Measurements from ENCODE around the gene FAM200C.

FAM200C gene

DNA sequence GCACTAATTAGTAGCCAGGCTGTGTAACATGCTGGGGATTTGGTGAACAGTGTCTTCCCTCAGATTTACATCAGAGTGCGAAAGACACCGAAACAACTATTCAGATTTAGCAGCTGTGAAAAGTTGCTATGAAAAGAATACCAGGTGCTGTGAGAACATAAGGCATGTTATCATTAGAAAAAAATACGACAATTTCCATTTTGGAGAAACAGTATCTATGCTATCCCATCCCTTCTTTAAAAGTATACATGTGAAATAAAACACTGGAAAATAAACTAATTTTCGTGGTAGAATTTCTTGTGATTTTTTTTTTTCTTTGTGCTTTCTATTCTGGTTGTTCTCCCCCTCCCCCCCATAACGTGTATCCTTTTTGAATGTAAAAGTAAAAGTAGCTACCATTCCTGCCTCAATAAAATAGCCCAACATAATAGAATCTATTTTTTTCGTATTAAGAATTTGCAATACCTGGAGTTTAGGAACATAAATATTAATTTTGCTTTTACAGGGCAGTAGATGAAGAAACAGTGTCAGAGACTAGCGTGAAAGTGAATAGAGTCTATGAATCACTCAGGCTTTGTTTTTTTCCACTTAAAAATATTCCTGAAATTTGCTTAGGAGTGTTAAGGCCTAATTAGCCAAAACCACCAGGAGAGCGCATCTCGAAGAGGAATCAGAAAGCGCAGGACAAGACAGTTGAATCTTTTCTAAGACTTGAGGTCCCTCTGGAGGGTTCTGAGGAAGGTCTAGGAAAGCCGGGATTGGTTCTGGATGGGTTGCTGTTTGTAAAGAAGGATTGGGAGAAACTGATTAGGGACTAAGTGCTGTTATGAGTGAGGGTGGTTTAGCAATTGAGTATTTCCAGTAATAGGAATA, 19.8 kb upstream of the FAM200C start:
- DNase-seq, result no peak

DNA sequence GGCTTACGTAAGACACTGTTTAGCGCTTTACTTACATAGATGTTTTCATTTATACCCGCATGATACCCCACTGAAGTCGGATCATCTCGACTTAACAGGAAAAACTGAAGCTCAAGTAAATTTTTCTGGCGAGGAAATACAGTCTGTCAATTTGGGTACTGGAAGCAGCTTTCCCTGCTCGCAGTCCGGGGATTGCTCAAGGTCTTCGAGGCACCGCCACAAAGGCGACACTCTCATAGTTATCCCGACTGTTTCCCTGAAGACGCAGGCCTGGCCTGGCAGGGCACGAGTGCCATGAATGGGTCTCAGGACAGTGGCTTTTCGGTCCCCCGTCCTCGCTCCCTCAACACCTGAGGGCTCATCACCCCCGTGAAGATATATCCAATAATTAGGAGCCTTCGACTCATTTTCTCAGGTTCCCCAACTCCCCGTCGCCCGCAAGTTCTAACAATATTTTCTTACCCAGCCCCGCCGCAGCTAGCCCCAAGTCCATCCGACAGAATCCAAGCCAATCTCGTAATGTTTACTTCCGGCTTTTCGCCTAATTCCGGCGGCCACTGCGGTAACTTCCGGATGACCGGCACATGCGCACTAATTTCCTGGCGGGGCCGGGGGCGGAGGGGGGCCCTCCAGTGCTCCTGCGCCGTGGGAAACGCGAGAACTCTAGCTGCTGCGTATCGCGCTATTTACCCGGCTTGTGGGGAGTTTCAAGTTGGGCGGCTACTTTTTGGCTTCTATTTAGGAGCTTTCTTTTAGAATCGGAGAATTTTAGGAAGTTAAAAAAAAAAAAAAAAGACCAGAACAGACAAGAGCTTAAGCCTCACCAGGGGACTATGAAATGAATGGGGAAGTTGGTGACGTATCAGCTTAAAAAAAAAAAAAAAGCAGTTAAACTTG, 19.0 kb upstream of the FAM200C start, which contains the start of gene SLU7:
TSS of gene SLU7 (minus strand) at position 521 of the 897 bp plus-strand sequence. CDS start 3,787 bp downstream, outside the sequence.
- DNase-seq, result peak; percentile 81 to 90 (median 86)

DNA sequence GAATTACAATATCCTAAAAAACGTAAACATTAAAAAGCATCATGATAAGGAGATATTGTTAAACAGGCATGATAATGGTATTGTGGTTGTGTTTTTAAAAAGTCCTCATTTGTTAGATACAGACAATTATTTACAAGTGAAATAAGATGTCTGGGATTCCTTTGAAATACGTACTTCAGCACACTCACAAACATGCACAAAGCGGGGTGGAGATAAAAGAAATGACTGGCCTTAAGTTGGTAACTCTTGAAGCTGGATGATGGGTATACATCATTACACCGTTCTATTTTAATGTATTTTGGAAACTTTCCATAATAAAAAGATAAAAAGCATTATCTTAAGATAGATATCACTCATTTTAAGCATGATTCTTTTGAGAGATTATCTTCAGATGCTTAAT, 1.0 kb downstream of the FAM200C start:
- DNase-seq, result no peak

DNA sequence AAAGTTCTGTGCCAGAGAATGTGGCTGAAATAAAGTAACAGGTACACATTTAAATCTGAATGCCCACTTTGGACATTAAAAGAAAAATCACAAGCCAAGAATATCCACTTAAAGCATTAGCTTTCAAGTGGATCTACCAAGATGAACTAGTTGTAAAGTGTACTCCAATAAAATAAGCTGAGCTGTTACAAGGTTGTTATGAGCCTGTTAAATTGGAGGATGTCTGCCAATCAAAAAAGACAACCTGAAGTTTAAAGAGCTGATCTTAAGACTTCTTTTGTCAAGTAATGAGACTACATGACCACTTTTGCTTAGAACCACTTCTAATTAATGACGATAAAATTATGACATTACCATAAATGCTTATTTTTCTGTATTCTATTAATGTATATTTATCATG, 2.4 kb downstream of the FAM200C start:
- DNase-seq, result no peak

DNA sequence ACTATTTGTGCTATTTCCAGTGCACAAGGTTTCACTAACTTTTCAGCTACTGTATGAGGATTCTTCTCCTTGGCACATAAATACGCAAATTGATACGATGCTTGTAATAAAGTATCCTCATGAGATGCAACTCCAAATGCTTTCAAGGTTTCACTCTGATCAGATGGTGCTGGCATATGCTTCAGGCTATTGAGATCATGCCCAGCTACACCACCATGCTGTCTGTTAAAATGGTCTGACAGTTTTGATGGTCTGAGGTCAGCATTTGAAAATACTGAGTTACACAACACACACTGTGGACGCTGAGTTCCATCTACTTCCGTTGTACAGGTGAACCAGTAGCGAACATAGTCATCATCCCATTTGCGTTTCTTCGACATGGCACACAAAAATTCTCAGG, 4.7 kb downstream of the FAM200C start:
- DNase-seq, result no peak

DNA sequence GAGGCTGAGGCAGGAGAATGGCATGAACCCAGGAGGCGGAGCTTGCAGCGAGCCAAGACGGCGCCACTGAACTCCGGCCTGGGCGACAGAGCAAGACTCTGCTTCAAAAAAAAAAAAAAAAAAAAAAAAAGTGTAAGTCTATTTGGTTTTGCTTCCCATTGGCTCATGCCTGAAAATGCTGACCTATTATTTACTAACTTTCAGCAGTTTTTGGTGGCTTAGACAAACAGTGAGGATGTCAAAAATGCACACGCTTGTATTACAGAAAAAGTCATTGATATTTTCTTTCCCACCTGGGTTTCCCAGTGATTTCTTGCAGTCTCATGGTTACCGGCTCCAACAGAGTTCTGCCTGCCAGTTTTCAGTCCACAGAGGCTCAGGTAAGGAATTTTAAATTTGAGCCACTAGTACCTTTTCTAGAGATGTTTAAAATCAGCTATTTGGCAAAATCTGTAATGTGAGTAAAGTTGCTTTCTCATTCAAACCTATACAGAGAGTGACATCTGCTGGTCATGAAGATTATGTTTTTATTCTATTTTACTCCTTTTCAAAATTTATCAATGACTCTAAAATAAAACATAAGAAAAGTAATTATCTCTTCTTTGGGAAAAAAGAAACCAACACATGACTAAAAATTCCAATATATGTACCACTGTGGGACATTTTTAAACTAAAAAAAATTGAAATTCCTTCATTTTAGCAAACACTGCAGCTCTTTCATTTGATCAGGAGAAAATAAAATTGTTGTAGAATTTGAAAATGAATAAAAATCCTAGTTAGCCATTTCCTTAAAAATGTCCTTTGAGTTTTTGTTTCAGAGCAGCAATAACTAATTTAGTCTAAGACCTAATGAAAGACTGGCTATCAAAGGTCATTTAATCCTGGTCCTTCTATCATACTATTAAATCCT, 8.8 kb downstream of the FAM200C start:
- no peak for DNase-seq

DNA sequence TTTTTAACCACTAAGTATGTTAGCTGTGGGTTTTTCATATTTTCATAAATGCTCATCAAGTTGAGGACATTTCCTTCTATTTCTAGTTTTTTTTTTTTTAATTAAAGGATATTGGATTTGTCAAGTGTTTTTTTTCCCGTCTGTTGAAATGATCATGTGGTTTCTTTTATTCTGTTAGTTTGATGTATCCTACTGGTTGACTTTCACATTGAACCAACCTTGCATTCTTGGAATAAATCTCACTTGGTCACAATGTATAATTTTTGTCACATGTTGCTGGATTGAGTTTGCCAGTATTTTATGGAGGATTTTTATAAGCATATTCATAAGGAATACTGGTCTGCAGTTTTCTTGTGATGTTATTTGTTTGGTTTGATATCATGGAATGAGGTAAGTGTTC, 12.4 kb downstream of the FAM200C start:
- no peak for DNase-seq

DNA sequence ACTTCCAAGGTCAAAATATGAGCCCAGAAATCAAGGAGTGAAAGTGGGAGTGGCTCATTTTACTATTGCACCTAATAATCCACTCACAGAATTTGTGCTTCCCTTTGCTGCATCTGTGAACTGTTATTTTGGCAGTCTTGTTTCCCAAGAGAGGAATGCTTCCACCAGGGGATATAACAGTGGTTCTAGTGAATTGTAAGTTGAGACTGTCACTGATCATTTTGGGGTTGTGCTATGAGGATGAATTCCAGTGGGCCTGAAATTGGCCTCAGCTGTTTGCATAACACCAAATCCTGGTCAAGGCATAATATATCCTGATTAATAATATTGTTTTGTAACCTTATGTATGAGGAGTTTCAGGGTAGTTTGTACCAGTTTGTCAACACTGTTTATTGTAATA, 14.4 kb downstream of the FAM200C start:
- no peak for DNase-seq

DNA sequence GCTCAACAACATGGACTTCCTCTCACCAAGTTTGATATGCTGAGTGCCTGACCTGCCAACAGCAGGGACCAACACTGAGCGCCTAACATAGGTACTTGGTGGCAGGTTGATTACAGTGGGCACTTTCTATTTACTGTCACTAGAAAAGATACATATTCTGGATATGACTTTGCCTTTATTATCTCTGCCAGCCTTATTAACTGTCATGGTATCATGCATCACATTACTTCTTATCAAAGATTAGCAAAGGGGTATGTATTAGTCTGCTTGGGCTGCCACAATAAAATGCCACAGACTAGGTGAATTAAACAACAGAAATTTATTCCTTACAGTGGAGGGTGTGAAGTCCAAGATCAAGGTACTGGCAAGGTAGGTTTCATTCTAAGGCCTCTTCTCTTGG, 15.2 kb downstream of the FAM200C start:
- no peak for DNase-seq

DNA sequence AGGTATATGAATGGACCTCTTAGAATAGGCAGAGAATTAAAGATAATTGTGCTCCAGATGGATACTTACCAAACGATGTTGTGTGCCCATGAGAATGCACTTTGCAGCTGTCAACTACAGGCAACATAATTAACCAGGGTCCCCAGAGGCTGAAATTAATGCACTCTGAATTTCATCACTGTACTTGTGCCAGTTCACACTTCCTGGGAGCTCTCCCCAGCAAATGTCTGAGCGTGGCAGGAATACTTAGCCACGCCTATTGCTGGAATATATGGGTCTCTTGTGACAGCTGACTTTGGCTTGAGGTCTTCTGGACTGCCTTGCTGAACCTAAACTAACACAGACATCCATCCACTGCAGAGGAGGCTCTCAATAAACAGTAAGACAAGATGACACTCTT, 17.5 kb downstream of the FAM200C start:
- DNase-seq, result no peak

DNA sequence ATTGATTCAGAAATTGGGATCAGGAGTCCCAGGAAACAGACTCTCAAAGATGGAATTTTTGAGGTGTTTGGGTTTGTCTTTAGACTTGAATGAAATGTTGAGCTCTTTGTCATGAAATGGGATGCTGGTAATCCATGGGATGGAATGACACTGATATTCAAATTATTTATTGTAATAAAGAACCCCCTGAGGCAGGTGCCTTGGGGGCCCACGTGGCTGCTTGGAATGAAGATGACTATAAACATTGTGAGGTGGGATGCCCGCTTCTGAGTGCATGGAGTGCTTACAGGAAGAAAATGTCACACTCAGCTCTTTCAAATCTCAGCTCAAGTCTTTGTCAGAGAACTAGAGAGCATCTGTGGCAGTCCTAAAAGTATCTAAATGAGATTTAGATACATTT, 19.8 kb downstream of the FAM200C start:
- DNase-seq, result no peak

DNA sequence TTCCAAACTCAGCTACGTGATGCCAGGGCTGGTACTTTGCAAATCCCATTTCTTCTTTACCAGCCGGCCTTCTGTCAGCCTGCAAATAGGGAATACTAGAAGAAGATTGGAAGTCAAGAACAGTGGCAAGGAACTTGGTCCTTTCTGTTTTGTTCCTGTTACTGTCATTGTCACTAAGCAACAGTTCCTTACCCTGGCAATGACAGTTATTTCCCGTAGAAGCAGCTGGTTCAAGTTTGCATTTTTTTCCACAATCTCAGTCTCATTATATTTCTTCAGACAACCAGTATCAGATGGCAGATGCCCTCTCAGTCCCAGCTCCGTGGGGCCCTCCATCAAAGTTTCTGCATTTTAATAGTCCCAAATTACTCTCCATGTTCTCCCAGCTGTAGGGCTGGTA, 20.3 kb downstream of the FAM200C start:
- no peak for DNase-seq

DNA sequence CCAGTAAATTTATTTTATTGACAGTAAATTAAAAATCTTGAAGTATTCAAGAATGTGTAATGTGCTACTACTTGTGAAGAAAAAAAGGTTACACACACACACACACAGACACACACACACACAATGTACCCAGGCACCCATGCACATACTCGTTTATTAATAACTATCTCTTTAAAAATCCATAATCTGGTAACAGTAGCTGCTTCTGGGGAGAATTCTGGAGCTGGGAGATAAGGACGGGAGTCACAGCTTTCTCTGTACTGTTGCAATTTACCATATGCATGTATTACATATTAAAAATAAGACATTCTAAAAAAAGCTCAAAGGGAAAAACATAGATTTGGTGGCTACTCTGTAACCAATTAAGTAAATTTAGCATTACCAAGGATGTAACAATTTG, 21.5 kb downstream of the FAM200C start:
- DNase-seq, result no peak

DNA sequence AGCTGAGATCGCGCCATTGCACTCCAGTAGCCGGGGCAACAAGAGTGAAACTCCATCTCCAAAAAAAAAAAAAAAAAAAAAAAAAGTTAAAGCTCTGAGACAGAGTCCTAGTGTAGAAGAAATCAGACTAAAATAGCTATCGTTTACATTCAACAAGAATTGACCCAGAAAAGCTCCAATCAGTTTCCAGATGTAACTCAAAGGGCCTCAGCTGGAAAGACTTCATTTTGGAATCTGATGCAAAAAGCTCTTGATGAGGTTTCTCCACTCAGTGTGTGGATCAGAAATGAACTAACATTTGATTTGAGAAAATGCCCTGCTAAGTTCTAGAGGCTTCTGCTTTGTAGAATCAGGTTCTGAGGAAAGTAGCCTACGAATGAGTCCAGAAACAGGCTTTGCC, 22.2 kb downstream of the FAM200C start:
- DNase-seq, result no peak

DNA sequence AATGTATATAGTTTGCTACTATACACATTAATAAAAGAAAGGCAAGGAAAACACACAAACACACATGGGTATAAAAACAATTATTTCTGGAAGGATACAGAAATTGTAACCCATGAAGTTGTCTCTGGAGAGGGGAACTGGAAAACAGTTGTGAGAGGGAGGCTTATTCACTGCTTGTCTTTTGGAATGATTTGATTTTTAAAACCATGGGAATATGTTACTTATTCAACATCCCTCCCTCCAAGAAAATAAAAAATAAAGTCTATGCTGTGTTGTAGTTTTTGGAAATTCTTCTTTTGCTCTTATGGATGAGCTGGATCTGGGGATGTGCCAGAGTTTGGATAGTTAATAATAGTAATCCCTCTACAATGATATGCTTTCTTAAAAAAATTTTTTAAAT, 23.4 kb downstream of the FAM200C start:
- DNase-seq, result no peak

DNA sequence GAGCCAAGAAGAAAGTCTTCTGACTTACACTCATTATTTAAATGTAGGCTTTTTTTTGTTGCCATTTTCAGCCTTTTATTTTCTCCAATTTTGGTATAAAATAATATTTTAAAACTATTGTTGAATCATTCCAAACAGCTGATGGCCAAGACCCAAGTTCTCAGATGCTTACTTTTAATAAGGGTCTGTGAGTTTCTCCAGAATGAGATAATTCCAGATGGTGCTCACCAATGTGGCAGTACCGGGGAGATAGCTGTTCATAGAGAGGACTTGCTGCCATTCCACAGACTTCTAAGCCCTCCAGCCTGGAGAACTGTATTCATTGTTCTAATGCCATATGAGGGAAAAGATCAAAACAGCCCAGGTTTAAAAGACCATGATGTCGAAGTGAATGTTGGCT, 24.2 kb downstream of the FAM200C start:
- no peak for DNase-seq

DNA sequence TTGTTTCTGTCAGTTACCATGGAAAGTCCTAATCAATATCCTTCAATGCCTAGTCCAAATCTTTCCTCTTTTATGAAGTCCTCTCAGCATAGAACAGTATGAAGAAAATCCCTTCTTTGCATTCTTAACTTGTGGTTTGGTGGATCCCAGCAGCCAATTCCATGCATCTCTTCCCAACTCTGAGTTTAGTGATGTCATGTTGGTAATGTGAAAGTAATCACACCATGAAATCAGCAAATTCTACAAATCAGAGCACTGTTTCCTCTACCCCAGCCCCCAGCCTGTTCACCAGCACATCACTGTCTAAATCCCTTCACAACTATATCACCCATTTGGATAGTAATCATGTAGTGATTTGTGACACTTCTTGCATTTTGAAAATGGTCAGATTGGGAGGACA, 24.7 kb downstream of the FAM200C start:
- DNase-seq, result no peak

DNA sequence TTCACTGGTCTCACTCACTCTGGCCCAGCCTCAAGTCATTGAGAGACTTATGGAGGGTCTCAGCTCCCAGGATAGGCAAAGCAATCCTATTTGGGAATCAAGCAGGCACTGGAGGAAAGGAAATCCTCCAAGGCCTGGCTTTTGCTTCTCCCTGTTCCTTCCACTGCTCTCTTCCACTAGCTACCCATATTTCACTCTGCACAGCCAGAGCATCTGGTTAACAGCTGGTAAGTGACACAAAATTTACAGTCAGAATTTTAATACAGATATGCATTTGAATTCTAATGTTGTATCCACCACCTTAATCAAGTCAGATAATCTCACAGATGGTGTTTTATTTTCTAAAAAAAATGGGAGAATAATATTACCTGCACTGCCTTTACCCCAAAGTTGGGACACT, 28.6 kb downstream of the FAM200C start:
- no peak for DNase-seq

DNA sequence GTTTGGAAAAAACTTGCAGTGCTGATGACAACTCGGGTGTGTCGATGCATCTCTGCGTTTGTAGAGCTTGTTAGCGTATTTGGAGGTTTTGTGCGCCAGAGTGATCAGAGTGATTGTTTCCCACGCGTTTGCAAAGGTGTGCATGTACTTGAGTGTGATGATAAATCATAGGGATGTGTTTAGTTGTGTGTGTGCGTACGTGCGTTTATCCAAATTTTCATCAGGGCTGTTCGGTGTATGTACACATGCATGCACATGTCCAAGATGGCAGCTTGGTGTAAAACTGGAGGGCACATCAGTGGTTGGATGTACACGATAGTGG, 29.2 kb downstream of the FAM200C start:
- no peak for DNase-seq

DNA sequence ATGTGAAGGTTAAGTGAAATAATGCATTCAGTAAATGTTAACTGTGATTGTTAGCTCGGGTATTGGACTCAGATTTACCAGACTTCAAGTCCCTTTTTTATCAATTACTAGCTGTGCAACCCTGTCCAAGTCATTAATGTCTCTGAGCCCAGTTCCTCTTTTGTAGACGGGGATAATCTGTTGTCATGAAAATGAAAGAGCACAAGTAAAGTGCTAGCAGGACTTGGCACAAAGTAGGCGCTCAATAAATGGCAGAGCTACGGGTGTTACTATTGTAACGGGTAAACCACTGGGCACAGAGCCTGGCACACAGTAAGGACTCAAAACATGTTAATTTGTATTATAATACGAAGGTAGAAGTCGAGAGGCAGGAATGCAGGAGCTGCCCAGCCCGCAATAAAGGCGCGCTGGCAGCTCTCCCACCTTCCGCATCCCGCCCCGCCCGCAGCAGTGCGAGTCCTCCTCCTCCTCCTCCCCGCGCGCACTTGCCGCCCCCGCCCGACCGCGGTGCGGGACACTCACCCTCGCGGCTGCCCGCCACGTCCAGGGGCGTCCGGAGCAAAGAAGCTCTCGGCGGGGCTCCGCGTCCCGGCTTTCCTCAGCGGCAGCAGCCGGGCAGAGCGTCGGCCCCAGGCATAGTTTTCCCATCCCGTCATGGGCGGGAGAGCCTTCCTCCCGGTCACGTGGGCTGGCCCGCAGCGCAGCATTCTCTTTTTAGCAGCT, 29.7 kb downstream of the FAM200C start, which contains the start of gene C1QTNF2:
TSS of gene C1QTNF2 (minus strand) at position 637 of the 723 bp plus-strand sequence. CDS start 15,615 bp downstream, outside the sequence.
- no peak for DNase-seq

DNA sequence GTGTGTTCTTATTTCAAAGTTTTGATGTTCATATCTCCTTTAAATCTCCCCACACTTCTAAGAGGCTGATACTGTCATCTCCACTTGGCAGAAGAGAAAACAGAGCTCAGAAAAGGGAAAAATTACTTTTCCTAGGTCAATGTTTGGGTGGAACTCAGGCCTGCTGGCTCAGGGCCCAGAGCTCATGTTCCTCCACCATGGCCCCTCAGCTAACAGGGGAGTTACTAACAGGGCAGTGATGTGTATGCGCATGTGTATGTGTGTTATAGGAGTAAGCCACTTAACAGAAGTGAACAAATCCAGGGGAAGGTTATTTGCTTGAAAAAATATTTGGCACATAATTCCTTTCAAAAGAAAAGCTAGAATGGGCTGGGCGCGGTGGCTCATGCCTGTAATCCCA, 32.0 kb downstream of the FAM200C start:
- DNase-seq, result no peak

DNA sequence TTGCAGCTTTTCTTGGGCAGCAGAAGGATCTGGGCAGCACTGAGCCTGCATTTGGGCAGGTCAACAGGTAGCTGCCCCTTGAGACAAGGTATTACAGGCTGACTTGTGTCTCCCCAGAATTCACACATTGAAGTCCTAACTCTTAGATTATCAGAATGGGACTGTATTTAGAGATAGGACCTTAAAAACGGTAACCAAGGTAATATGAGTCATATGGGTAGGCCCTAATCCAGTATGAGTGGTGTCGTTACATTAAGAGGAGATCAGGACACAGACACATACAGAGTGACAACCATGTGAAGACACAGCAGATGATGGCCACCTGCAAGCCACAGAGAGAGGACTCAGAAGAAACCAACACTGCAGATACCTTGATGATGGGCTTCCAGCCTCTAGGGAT, 32.6 kb downstream of the FAM200C start:
- DNase-seq, result no peak
